Caco-2 (cell line): ENCODE data around the gene ZNF768. TPM values are rescaled to one million over a fixed set of nuclear protein-coding genes. Genes with fewer than 3 reads are reported as not detected.

Source experiments
- BruUV-seq: library from RNA; stranded (reverse); fragments of 400-500 nt; replicated peaks from 2 replicates; lab custom pipeline; 2021; lab: Mats Ljungman, UMichigan
- CTCF ChIA-PET: fragments of 300-600 bp; sonication (Branson Sonifier 250); formaldehyde crosslinking; loops from one replicate; lab custom pipeline; 2022; ENCODE audit warnings: antibody characterized with exemption; lab: Charles Lee
- POLR2A ChIA-PET: fragments of 300-600 bp; sonication (Branson Sonifier 250); formaldehyde crosslinking; loops from one replicate; lab custom pipeline; 2022; ENCODE audit warnings: antibody characterized with exemption; lab: Charles Lee
- DNase-seq, 2 experiments: peaks; one replicate each; pipeline versions ENCODE4 v3.0.0 to v3.0.0-alpha.2; 2020 to 2022
- H3K27me3 ChIP-seq: replicated peaks from 2 replicates; pipeline ENCODE4 v1.6.0; 2011; ENCODE audit warnings: low read length; ENCODE audit not compliant: control insufficient read depth, insufficient read depth
- H3K36me3 ChIP-seq: 2 replicates; pipeline ENCODE4 v1.5.1; 2011; ENCODE audit warnings: low read length; ENCODE audit not compliant: control insufficient read depth, insufficient read depth
- H3K4me1 ChIP-seq: fragments of 250-450 bp; sonication (Bioruptor Pico); 2 replicates; pipeline ENCODE4 v1.5.1; 2020; ENCODE audit warnings: mild to moderate bottlenecking
- H3K4me3 ChIP-seq: 2 replicates; pipeline ENCODE4 v1.5.1; 2011; ENCODE audit warnings: low read depth, mild to moderate bottlenecking, control low read depth, low read length
- H3K9me3 ChIP-seq: fragments of 250-450 bp; sonication (Bioruptor Pico); 2 replicates; pipeline ENCODE4 v1.5.1; 2020; ENCODE audit warnings: mild to moderate bottlenecking, moderate library complexity
- H3K27ac Mint-ChIP-seq: one replicate; pipeline ENCODE4 v1.8.0; 2022; ENCODE audit warnings: mixed read lengths; ENCODE audit not compliant: unreplicated experiment
- H3K27me3 Mint-ChIP-seq: one replicate; pipeline ENCODE4 v1.8.0; 2022; ENCODE audit warnings: mixed read lengths; ENCODE audit not compliant: insufficient read depth, unreplicated experiment
- H3K36me3 Mint-ChIP-seq: one replicate; pipeline ENCODE4 v1.8.0; 2022; ENCODE audit warnings: mild to moderate bottlenecking, mixed read lengths; ENCODE audit not compliant: insufficient read depth, unreplicated experiment
- H3K4me1 Mint-ChIP-seq: one replicate; pipeline ENCODE4 v1.8.0; 2022; ENCODE audit warnings: low read depth, mixed read lengths; ENCODE audit not compliant: unreplicated experiment
- H3K4me3 Mint-ChIP-seq: one replicate; pipeline ENCODE4 v1.8.0; 2022; ENCODE audit warnings: mild to moderate bottlenecking, moderate library complexity, mixed read lengths; ENCODE audit not compliant: unreplicated experiment
- H3K9me3 Mint-ChIP-seq: one replicate; pipeline ENCODE4 v1.8.0; 2022; ENCODE audit warnings: mixed read lengths; ENCODE audit not compliant: unreplicated experiment
- intact Hi-C: fragments of 100-400 bp; cut with micrococcal nuclease; formaldehyde crosslinking; loops from one replicate; pipeline ENCODE4 v1.10.0; 2022; ENCODE audit not compliant: unreplicated experiment
- total RNA-seq: library from RNA; stranded (reverse); gene quantifications from 2 replicates; pipeline ENCODE4 v1.2.3, GENCODE V29; 2022
- TF ChIP-seq, protein P1 (sequence below), 2 experiments: fragments of 200-600 bp in 1 of 2; IDR thresholded peaks; 1 replicate in 1 of 2; 2 replicates in 1 of 2; pipeline versions ENCODE4 v1.5.1 to v1.8.0; 2011 to 2022; ENCODE audit warnings: antibody characterized with exemption in 1 of 2, control low read depth in 1 of 2, inconsistent platforms in 1 of 2, low read depth in 1 of 2, low read length in 1 of 2, mild to moderate bottlenecking in 1 of 2, moderate library complexity in 1 of 2; ENCODE audit not compliant: insufficient read depth in 1 of 2, severe bottlenecking in 1 of 2, unreplicated experiment in 1 of 2

ZNF768 gene
- total RNA-seq, 1 experiment from 2014 or later = 30.3 TPM

DNA sequence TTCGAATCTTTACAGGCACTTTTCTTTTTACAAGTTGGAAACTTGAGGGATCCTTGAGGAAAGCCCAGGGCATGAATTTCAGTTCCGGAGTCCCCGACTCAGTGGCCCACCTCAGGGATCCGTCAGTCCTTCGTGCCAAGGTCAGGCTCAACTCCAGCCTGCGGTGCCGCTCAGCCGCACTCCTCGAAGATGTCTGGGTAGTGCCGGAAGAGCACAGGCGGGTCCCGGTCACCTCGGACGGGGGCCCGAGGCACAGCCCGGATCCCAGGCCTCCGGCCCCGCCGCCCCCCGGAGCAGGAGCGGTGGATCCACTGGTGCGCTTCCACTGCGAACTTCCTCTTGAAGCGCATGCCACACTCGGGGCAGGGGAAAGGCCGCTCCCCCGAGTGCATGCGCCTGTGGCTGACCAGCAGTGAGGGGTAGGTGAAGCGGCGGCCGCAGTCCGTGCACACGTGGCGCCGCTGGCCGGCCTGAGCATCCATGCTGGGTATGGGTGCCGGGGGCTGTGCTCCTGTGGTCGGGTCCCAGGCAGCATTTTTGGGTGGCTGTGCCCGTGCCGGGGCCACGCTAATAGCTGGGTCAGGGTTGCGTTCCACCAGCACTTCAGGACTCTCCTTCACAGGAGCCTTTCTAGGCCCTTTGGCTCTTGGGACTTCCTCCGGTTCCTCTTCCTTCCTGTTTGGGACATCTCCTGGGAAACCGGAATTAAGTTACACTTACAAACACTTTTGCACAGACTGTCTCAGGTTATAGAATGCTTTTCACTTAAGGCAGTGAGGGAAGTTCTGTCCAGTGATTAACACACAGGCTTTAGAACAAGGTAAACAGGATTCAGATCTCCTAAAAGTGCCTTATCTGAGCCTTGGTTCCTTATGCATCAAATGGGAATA lies 43.6 kb upstream of the ZNF768 start:
- H3K9me3 ChIP-seq = no peaks in the 10 kb centered on the region
- intact Hi-C loops = loop anchor here (2.0 kb wide), 1 partner anchor 65 kb away; no protein-coding TSS in a partner anchor
- TF ChIP-seq, protein P1, sequence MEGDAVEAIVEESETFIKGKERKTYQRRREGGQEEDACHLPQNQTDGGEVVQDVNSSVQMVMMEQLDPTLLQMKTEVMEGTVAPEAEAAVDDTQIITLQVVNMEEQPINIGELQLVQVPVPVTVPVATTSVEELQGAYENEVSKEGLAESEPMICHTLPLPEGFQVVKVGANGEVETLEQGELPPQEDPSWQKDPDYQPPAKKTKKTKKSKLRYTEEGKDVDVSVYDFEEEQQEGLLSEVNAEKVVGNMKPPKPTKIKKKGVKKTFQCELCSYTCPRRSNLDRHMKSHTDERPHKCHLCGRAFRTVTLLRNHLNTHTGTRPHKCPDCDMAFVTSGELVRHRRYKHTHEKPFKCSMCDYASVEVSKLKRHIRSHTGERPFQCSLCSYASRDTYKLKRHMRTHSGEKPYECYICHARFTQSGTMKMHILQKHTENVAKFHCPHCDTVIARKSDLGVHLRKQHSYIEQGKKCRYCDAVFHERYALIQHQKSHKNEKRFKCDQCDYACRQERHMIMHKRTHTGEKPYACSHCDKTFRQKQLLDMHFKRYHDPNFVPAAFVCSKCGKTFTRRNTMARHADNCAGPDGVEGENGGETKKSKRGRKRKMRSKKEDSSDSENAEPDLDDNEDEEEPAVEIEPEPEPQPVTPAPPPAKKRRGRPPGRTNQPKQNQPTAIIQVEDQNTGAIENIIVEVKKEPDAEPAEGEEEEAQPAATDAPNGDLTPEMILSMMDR (IDR thresholded peaks at IDR 0.05; ENCODE audit: insufficient read depth in 1 of 2, low read depth in 1 of 2, low read length in 1 of 2, severe bottlenecking in 1 of 2, unreplicated experiment in 1 of 2) = no peak
- peak overlapping the region; percentile 82 for H3K4me3 Mint-ChIP-seq
- H3K27ac Mint-ChIP-seq = no peak overlapping the region
- DNase-seq = no peak
- H3K36me3 ChIP-seq = no peaks in the 10 kb centered on the region
- no peaks in the 10 kb centered on the region for H3K27me3 ChIP-seq
- no peaks in the 10 kb centered on the region for H3K4me1 ChIP-seq
- peaks cover 29% of the 10 kb centered on the region for H3K36me3 Mint-ChIP-seq
- H3K4me3 ChIP-seq = no peak overlapping the region
- no peaks in the 10 kb centered on the region for H3K9me3 Mint-ChIP-seq
- peaks cover 7% of the 10 kb centered on the region for H3K4me1 Mint-ChIP-seq
- ChIA-PET CTCF (interaction anchor here (2.4 kb wide), 1 partner anchor 35 kb away, joined by 14 read pairs; the partner anchor contains the start of gene ZNF747), POLR2A (interaction anchor here (0.7 kb wide), 1 partner anchor 35 kb away, joined by 3 read pairs; the partner anchor contains the start of gene ZNF747)
- no TSS peak for BruUV-seq
- H3K27me3 Mint-ChIP-seq = no peaks in the 10 kb centered on the region

DNA sequence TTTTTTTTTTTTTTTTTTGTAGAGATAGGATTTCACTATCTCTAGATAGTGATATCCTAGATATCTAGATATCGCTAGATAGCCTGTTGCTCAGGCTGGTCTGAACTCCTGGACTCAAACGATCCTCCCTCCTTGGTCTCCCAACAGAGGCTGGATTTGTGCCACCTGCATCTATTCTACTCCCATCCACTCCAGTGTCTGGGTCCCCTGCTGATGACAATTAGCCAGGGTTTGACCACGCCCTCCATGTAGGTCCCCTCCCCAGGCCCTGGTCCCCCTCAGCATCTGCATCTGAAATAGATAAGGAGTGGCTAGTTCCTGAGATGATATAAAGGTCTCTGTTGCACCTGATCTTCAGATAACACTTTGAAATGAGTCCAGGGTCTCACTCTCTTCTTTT lies 42.9 kb upstream of the ZNF768 start:
- H3K36me3 Mint-ChIP-seq = peaks cover 29% of the 10 kb centered on the region
- peaks cover 7% of the 10 kb centered on the region for H3K4me1 Mint-ChIP-seq
- H3K9me3 Mint-ChIP-seq = no peaks in the 10 kb centered on the region
- TF ChIP-seq, protein P1 (IDR thresholded peaks at IDR 0.05; ENCODE audit: insufficient read depth in 1 of 2, low read depth in 1 of 2, low read length in 1 of 2, severe bottlenecking in 1 of 2, unreplicated experiment in 1 of 2) = no peak
- H3K27me3 Mint-ChIP-seq = no peaks in the 10 kb centered on the region
- Histone ChIP-seq H3K9me3 (no peaks in the 10 kb centered on the region), H3K36me3 (no peaks in the 10 kb centered on the region), H3K4me3 (no peak overlapping the region), H3K4me1 (no peaks in the 10 kb centered on the region), H3K27me3 (no peaks in the 10 kb centered on the region)
- H3K27ac Mint-ChIP-seq = no peak overlapping the region
- BruUV-seq = no TSS peak
- ChIA-PET CTCF (no interaction called here), POLR2A (no interaction called here)
- intact Hi-C loops = no loop called here
- no peak for DNase-seq
- no peak overlapping the region for H3K4me3 Mint-ChIP-seq

DNA sequence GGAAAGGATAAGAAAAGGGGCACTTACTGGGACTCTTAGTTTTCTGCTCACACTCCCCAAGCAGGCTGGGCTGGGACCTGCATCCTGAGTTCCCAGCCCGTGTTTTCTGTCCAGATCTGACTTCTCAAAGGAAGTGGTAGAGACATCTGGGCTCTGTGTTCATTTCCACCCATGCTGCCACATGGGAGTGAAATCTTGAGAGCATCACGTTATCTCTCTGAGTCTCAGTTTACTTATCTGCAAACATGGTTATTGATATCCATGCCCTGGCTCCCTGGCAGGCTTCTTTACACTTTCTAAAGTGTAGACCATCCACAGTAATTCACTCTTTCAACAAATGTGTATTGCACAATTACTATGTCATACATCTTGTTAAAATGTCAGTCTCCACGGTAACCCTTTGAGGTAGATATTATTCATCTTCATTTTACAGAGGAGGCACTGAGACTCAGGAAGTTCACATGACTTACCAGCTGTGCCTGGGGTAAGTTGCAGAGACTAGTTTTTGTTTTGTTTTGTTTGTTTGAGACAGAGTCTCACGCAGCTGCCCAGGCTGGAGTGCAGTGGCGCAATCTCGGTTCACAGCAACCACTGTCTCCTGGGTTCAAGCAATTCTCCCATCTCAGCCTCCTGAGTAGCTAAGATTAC lies 41.7 kb upstream of the ZNF768 start:
- ChIA-PET CTCF (interaction anchor here (0.6 to 1.8 kb wide), 2 partner anchors 10 to 35 kb away, joined by 3 to 4 read pairs; partner anchors contain the start of gene ZNF764), POLR2A (interaction anchor here (0.6 to 0.7 kb wide), 2 partner anchors 11 to 18 kb away, joined by 3 to 5 read pairs; no protein-coding TSS in a partner anchor)
- DNase-seq = peak in 1 of 2 experiments; percentile 40
- Mint-ChIP-seq H3K36me3 (peaks cover 26% of the 10 kb centered on the region), H3K4me3 (no peak overlapping the region), H3K9me3 (no peaks in the 10 kb centered on the region), H3K27ac (no peak overlapping the region), H3K4me1 (peaks cover 3% of the 10 kb centered on the region), H3K27me3 (no peaks in the 10 kb centered on the region)
- Histone ChIP-seq H3K9me3 (no peaks in the 10 kb centered on the region), H3K4me1 (no peaks in the 10 kb centered on the region), H3K36me3 (no peaks in the 10 kb centered on the region), H3K4me3 (no peak overlapping the region), H3K27me3 (no peaks in the 10 kb centered on the region)
- TF ChIP-seq, protein P1 (IDR thresholded peaks at IDR 0.05; ENCODE audit: insufficient read depth in 1 of 2, low read depth in 1 of 2, low read length in 1 of 2, severe bottlenecking in 1 of 2, unreplicated experiment in 1 of 2) = no peak
- no TSS peak for BruUV-seq
- intact Hi-C loops = loop anchor here (1.0 kb wide), 1 partner anchor 41 kb away; no protein-coding TSS in a partner anchor
